Karpas-422 (cell line): ENCODE data around the gene DUS1L. TPM values are rescaled to one million over a fixed set of nuclear protein-coding genes. Genes with fewer than 3 reads are reported as not detected.

Source experiments
- DNase-seq: peaks from one replicate; pipeline ENCODE4 v3.0.0-alpha.2; 2015
- H2AFZ ChIP-seq: fragments of 200-600 bp; sonication (generic); 2 replicates; pipeline ENCODE4 v1.6.1; 2014; ENCODE audit warnings: antibody characterized with exemption, low read length, mixed read lengths
- H3K27ac ChIP-seq: fragments of 200-600 bp; sonication (generic); 2 replicates; pipeline ENCODE4 v1.5.1; 2014; ENCODE audit warnings: mild to moderate bottlenecking, low read length, moderate library complexity
- H3K27me3 ChIP-seq: fragments of 200-600 bp; sonication (generic); 2 replicates; pipeline ENCODE4 v1.6.1; 2014; ENCODE audit warnings: low read length, mixed read lengths
- H3K36me3 ChIP-seq: fragments of 200-600 bp; sonication (generic); 2 replicates; pipeline ENCODE4 v1.6.1; 2014; ENCODE audit warnings: low read length, mixed read lengths; ENCODE audit not compliant: insufficient read depth
- H3K4me1 ChIP-seq: fragments of 200-600 bp; sonication (generic); 2 replicates; pipeline ENCODE4 v1.6.1; 2014; ENCODE audit warnings: mild to moderate bottlenecking, low read length, mixed read lengths
- H3K4me2 ChIP-seq: fragments of 200-600 bp; sonication (generic); 2 replicates; pipeline ENCODE4 v1.6.1; 2014; ENCODE audit warnings: low read length, low read depth, mild to moderate bottlenecking; ENCODE audit not compliant: poor library complexity, severe bottlenecking
- H3K4me3 ChIP-seq: fragments of 200-600 bp; sonication (generic); 2 replicates; pipeline ENCODE4 v1.5.1; 2014; ENCODE audit warnings: mild to moderate bottlenecking, antibody characterized with exemption, low read length, mixed read lengths
- H3K79me2 ChIP-seq: fragments of 200-600 bp; sonication (generic); 2 replicates; pipeline ENCODE4 v1.6.1; 2014; ENCODE audit warnings: mild to moderate bottlenecking, low read length, mixed read lengths
- H3K9ac ChIP-seq: fragments of 200-600 bp; sonication (generic); 2 replicates; pipeline ENCODE4 v1.6.0; 2014; ENCODE audit warnings: low read length
- H3K9me2 ChIP-seq: fragments of 200-600 bp; sonication (generic), shearing (Covaris generic); replicated peaks from 2 replicates; pipeline ENCODE4 v1.6.0; 2014; ENCODE audit warnings: mild to moderate bottlenecking, low read length, moderate library complexity; ENCODE audit not compliant: insufficient read depth
- H3K9me3 ChIP-seq: fragments of 300-700, 200-600 bp; sonication (generic); 2 replicates; pipeline ENCODE4 v1.6.1; 2014; ENCODE audit warnings: low read length, mixed read lengths
- H4K20me1 ChIP-seq: fragments of 200-600 bp; sonication (generic); 2 replicates; pipeline ENCODE4 v1.6.1; 2014; ENCODE audit warnings: mild to moderate bottlenecking, antibody characterized with exemption, low read length, low read depth; ENCODE audit not compliant: insufficient read depth
- total RNA-seq: library from RNA; depleted of rRNA; stranded (reverse); fragments of >200 nt; shearing (Covaris generic); gene quantifications from 2 replicates; pipeline ENCODE4 v1.2.3, GENCODE V29; 2014; ENCODE audit warnings: low replicate concordance

DUS1L gene
- total RNA-seq, 1 experiment from 2014 or later = 89.6 TPM

DNA sequence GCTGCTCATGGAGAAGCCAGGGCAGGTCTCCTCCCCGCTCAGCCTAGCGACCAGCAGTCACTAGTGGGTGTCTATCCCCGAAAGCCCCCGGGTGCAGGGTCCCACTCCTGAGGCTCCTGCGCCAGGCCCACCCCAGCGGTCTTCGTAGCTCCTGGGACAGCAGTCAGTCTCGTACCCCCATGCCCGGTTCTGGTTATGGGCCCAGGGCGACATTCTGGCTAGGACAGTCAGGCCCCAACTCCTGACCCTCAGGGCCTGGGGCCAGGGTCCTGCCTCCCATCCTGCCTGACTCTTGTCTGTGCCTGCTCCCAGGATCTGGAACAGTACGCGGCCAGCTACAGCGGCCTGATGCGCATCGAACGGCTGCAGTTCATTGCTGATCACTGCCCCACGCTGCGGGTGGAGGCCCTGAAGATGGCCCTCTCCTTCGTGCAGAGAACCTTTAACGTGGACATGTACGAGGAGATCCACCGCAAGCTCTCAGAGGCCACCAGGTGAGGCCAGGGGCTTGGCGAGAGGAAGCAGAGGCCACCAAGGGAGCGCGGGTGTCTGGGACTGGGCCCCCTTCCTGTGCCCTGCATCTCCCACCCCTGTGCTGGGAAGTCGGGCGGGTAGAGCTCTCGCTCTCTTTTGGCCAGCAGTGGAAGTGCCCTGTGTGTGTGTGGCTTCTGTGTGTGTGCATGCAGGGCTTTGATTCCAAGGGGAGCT lies 11.9 kb downstream of the DUS1L start:
- H3K27me3 ChIP-seq = no peaks in the 10 kb centered on the region
- H2AFZ ChIP-seq = no peak overlapping the region
- H3K4me1 ChIP-seq = peaks cover 31% of the 10 kb centered on the region
- peaks cover 17% of the 10 kb centered on the region for H3K79me2 ChIP-seq
- peaks cover 17% of the 10 kb centered on the region; the same call in 1 of the 2 replicates for H4K20me1 ChIP-seq
- H3K4me2 ChIP-seq = peak overlapping the region; percentile 95
- H3K9me2 ChIP-seq = no peaks in the 10 kb centered on the region
- no peak overlapping the region; the same call in 1 of the 2 replicates for H3K4me3 ChIP-seq
- no peaks in the 10 kb centered on the region for H3K36me3 ChIP-seq
- DNase-seq = no peak
- H3K27ac ChIP-seq = no peak overlapping the region
- H3K9me3 ChIP-seq = no peaks in the 10 kb centered on the region
- peak overlapping the region; percentile 96 for H3K9ac ChIP-seq

DNA sequence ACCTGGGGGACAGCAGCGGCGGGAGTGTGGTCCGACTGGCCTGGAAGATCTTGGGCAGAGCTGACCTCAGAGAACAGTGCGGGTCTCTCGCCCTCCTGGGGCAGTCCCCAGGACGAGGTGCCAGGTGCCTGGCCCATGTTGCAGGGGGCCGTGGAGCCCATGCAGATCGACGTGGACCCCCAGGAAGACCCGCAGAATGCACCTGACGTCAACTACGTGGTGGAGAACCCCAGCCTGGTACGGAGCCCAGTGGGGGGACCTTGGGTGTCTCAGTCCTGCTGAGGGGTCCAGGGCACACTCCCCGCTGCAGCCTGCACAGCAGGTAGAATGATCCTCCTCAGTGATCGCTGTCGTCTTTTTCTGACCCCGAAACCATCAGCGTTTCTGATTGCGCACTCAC lies 12.5 kb downstream of the DUS1L start:
- no peaks in the 10 kb centered on the region for H3K9me2 ChIP-seq

DNA sequence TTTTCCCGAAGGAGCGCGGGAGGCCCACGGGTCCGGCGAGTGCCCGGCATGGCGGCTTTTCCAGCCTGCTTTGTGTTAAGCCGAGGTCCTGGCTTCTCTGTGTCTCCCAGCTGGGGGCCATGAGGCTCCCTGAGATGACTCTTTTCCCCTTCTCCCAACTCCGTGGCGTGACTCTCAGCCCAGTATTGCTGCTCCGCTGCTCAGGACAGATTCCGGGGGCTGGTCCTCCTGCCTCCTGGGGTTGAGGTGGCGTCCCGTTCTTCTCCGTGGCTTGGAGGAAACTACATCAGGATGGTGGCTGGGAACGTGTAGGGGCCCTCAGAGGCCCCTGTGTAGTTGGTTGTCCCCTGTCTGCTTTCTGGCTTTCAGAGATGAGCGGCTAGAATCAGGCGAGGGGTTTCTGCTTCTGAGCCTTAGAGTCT lies 13.0 kb downstream of the DUS1L start:
- peak overlapping the region; percentile 95 for H3K4me2 ChIP-seq
- H3K9me2 ChIP-seq = no peaks in the 10 kb centered on the region
- peak overlapping the region; percentile 96 for H3K9ac ChIP-seq
- H3K79me2 ChIP-seq = peaks cover 17% of the 10 kb centered on the region
- H3K9me3 ChIP-seq = no peaks in the 10 kb centered on the region
- no peak for DNase-seq
- peak overlapping the region; percentile 99 for H3K4me3 ChIP-seq
- peaks cover 17% of the 10 kb centered on the region; the same call in 1 of the 2 replicates for H4K20me1 ChIP-seq
- no peaks in the 10 kb centered on the region for H3K36me3 ChIP-seq
- peaks cover 30% of the 10 kb centered on the region for H3K4me1 ChIP-seq
- no peak overlapping the region for H3K27ac ChIP-seq
- no peaks in the 10 kb centered on the region for H3K27me3 ChIP-seq
- H2AFZ ChIP-seq = no peak overlapping the region

More for the DNA sequence above, 12.5 kb downstream of the DUS1L start:
- H3K4me3 ChIP-seq = peak overlapping the region; percentile 99
- no peaks in the 10 kb centered on the region for H3K27me3 ChIP-seq
- peaks cover 17% of the 10 kb centered on the region; the same call in 1 of the 2 replicates for H4K20me1 ChIP-seq
- H3K79me2 ChIP-seq = peaks cover 17% of the 10 kb centered on the region
- H3K27ac ChIP-seq = no peak overlapping the region
- H2AFZ ChIP-seq = no peak overlapping the region
- peaks cover 30% of the 10 kb centered on the region for H3K4me1 ChIP-seq
- H3K9ac ChIP-seq = peak overlapping the region; percentile 96
- no peaks in the 10 kb centered on the region for H3K36me3 ChIP-seq
- no peaks in the 10 kb centered on the region for H3K9me3 ChIP-seq
- peak overlapping the region; percentile 95 for H3K4me2 ChIP-seq
- no peak for DNase-seq

DNA sequence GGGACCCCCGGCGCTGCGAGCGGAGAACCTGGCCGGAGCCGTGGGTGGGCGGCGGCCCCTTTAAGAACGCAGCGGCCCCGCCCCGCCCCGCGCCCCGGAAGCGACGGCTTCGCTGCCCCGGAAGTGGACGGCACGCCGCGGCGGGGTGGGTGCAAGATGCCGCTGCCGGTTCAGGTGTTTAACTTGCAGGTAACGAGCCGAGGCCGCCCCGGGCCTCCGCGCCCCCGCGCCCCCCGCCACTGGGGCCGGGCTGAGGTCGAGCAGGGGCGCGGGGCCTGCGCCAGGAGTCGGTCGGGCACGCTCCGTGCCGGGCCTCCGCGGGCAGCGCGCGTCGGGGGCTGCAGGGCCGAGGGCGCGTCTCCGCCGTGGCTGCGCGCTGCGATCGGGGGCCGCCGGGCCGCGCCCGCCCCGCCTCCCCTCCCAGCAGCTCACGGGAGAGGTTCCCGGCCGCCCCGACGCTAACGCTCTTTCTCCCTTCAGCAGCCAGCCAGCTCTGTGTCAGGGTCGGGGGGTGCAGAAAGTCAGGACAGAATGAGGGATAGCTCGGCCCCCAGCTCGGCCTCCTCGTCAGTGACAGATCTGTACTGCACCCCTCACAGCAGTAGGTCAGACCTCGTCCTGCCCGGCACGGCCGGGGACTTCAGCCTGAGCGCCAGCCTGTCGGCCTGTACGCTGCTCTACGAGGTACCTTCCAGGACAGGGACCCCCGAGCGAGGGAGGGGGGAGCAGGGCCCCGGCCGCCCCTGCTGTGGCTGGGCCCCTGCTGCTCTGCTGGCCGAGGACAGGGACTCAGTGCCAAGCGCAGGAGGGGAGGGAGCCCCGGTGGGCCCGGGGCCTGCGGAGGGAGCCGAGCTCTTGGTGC lies 13.6 kb downstream of the DUS1L start, which contains the start of the genes GPS1 and RFNG:
TSS of gene GPS1 (plus strand) at position 123 of the 862 bp plus-strand sequence. CDS start at position 157, 34 bp downstream.
TSS of gene RFNG (minus strand) at position 36 of the 862 bp plus-strand sequence. CDS start 45 bp downstream, outside the sequence.
- H3K27me3 ChIP-seq = no peaks in the 10 kb centered on the region
- no peak within 1 kb of the TSS for H2AFZ ChIP-seq
- H3K27ac ChIP-seq = no peak within 1 kb of the TSS
- no peaks in the 10 kb centered on the region for H3K36me3 ChIP-seq
- H3K9me3 ChIP-seq = no peaks in the 10 kb centered on the region
- H3K79me2 ChIP-seq = peaks cover 17% of the 10 kb centered on the region
- no peaks in the 10 kb centered on the region for H3K9me2 ChIP-seq
- peak within 1 kb of the TSS; percentile 95 for H3K4me2 ChIP-seq
- H3K4me3 ChIP-seq = peak within 1 kb of the TSS; percentile 99
- peaks cover 17% of the 10 kb centered on the region; the same call in 1 of the 2 replicates for H4K20me1 ChIP-seq
- peak within 1 kb of the TSS; percentile 96 for H3K9ac ChIP-seq
- H3K4me1 ChIP-seq = peaks cover 30% of the 10 kb centered on the region
- peak; percentile 92 for DNase-seq

DNA sequence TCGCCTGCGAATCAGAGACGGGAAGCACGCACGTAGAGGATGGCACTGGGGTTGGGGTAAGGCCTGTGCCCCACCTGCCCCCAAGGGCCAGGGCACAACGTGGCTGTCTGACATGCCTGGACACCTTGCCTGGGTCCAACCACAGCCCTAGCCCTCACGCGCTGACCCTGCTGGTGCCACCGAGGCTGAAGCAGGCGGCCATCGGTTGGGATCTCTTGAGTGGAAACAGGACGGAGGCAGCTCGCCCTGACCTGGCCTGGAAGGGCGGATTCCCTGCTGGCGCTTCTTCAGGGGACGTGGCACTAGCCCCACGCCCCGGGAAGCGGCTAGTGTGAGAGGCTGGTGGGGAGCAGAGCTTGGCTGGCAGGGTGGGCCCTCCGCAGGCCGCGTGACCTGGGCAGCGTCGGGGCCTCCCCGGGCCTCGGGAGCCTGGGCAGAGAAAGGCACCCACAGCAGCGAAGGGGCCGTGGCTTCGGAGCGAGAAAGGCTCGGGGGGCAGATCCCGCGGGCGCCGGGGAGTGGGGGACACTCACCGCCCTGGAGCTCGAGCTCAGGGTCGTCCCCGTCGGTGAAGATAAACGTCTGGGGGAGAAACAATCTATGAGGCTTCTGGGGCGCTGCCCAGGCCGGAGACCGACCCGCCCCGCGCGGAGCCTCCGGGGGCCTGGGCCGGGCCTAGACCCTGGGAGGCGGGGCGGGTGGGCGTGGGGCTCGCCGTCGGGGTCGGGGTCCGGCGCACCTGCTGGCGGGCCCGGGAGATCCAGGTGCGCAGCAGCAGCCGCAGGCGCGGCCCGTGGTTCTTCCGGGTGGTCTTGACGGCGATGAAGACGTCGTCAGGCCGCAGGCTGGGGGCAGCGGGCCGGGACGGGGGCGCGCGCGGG lies 14.6 kb downstream of the DUS1L start:
- H3K27ac ChIP-seq = no peak overlapping the region
- H4K20me1 ChIP-seq = peaks cover 17% of the 10 kb centered on the region; the same call in 1 of the 2 replicates
- no peaks in the 10 kb centered on the region for H3K9me2 ChIP-seq
- DNase-seq = no peak
- peak overlapping the region; percentile 74 for H3K4me2 ChIP-seq
- no peak overlapping the region for H2AFZ ChIP-seq
- peaks cover 17% of the 10 kb centered on the region for H3K79me2 ChIP-seq
- H3K27me3 ChIP-seq = no peaks in the 10 kb centered on the region
- H3K36me3 ChIP-seq = no peaks in the 10 kb centered on the region
- H3K9ac ChIP-seq = peak overlapping the region; percentile 65
- H3K4me3 ChIP-seq = peak overlapping the region; percentile 71
- peaks cover 30% of the 10 kb centered on the region for H3K4me1 ChIP-seq
- no peaks in the 10 kb centered on the region for H3K9me3 ChIP-seq

DNA sequence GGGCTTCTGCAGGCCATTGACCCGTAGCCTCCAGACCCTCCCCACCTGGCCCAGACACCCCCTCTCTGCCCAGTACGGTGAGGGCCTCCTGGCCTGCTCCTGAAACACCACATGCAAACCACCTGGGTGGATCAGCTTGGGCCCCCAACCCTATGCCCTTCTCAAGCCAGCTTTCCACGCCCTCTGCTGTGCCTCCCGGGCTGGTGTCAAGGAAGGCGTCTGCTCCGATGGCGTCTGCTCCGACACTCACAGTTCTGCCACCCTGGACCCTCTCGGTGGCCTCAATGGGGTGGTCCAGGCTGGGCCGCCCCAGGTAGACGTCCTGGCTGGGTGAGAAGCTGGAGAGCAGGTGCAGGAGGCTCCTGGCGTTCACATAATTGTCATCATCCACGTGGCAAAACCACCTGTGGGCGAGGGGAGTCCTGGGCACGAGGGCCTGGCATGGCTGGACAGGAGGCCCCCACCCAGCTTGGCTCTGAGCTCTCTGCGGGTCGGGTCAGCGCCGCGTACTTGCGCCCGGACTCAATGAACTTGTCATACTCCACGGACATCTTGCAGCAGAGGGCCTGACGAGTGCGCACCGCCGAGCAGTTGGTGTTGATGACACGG lies 15.3 kb downstream of the DUS1L start:
- Histone ChIP-seq H3K36me3 (no peaks in the 10 kb centered on the region), H4K20me1 (peaks cover 11% of the 10 kb centered on the region; the same call in 1 of the 2 replicates), H3K4me3 (peak overlapping the region; percentile 71; the same call in 1 of the 2 replicates), H3K4me2 (peak overlapping the region; percentile 74), H2AFZ (no peak overlapping the region), H3K4me1 (peaks cover 30% of the 10 kb centered on the region), H3K27ac (no peak overlapping the region), H3K79me2 (peaks cover 17% of the 10 kb centered on the region), H3K9me2 (no peaks in the 10 kb centered on the region), H3K9me3 (no peaks in the 10 kb centered on the region), H3K9ac (peak overlapping the region; percentile 65), H3K27me3 (no peaks in the 10 kb centered on the region)
- no peak for DNase-seq

DNA sequence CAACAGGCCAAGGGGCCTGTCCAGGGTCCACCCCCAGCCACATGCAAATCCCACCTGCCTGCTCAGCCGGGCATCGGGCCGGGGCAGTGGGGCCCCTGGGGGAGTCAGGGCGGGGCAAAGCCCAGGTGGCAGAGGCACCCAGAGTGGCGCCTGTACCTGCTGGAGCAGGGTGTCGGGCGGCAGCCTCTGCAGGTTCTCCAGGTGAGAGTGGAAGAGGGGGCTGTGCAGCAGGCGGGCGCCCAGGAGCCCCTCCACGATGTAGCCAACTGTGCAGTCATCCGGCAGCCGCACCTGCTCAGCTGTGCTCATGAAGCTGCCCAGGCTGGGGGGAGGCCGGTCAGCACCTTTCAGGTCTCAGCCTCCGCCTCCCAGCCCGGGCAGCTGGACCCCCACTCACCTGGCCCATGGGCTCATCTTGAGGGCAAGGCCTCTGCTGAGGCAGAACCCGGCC lies 16.1 kb downstream of the DUS1L start:
- Histone ChIP-seq H4K20me1 (peaks cover 11% of the 10 kb centered on the region; the same call in 1 of the 2 replicates), H3K9me2 (no peaks in the 10 kb centered on the region), H3K4me1 (peaks cover 30% of the 10 kb centered on the region), H3K9me3 (no peaks in the 10 kb centered on the region), H3K27ac (no peak overlapping the region), H3K36me3 (no peaks in the 10 kb centered on the region), H3K9ac (no peak overlapping the region; the same call in 1 of the 2 replicates), H3K4me3 (no peak overlapping the region), H3K27me3 (no peaks in the 10 kb centered on the region), H3K4me2 (peak overlapping the region; percentile 11), H3K79me2 (peaks cover 17% of the 10 kb centered on the region), H2AFZ (no peak overlapping the region)
- no peak for DNase-seq
